GM20431 (cell line): ENCODE measurements around the gene ZGPAT.

Source experiments
- in situ Hi-C: fragments of 300-500 bp; cut with MseI, MboI; formaldehyde crosslinking; loops from one replicate; pipeline ENCODE4 v1.15.0; 2020; ENCODE audit warnings: low sequenced_read_pairs; ENCODE audit not compliant: unreplicated experiment

The ZGPAT gene

DNA sequence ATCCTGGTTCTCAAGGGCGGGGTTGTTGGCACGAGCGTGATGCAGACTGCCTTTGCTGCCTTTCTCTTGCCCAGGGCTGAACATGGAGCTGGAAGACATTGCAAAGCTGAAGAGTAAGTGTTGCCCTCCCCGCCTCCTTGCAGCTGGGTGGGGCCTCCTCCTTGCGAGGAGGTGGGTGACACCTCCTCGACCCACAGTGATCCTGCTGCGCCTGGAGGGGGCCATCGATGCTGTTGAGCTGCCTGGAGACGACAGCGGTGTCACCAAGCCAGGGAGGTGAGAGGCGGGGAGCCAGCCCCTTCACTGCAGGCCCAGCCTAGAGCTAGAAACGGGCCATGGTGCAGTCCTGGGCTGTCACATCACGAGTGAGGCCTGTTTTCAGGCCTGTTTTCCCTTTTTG is 29.8 kb upstream of the ZGPAT start:
- in situ Hi-C loops: no loop called here

GRCh38 chr20:63678667-63679465 is 29.0 kb upstream of the ZGPAT start:
- in situ Hi-C loops: no loop called here

GRCh38 chr20:63679799-63680305 is 28.0 kb upstream of the ZGPAT start:
- in situ Hi-C loops: no loop called here

DNA sequence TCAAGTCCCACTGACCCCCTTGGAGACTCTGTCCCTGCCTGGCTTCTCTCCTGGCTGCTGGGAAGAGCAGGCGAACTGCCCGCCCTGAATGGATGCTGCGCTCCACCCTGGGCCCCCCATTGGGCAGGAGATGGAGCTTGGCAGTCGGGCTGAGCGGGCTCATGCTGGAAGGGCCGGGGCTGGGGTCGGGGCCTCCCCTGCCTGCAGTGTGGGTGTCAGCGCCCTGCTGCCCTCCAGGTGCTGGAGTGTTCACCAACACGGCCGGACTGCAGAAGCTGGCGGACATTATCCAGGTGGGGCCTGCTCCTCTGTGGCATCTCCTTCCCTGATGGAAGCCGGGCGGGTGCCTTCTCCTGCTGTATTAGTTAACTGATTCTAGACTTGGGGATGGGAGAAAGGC is 27.4 kb upstream of the ZGPAT start:
- in situ Hi-C loops: no loop called here

DNA sequence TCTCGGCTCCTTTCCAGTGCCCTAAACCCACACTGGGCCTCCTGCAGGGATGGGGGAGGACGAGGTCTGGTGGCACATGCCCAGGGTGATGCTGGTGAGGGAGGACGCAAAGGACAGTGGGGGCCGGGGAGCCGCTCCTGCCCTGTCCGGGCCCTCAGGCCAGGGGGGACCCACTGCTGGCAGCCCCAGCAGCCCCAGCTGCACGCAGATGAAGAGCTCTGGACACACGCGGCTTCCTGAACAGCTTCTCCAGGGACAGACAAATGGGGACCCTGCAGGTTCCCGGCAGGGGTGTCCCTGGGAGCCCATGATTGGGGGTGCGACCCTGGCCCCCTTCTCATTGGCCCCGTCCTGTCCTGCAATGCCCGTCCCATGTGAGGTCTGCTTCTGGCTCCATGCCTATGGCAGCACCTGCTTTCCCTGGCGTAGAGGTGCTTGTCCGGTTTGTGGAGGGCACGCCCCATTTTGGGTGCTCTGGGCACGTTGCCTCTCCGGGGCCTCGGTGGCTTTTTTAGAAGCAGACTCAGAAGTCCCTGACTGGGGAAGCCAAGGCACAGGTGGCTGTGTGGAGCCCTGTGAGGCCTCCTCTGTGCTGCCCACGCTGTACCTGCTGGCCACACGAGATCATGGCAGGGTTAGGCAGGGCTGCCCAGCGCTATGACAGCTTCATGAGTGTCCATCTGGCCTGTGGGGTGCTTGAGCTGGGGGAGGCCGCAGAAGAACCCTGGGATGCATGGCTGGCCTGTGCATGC is 26.8 kb upstream of the ZGPAT start:
- in situ Hi-C loops: no loop called here

DNA sequence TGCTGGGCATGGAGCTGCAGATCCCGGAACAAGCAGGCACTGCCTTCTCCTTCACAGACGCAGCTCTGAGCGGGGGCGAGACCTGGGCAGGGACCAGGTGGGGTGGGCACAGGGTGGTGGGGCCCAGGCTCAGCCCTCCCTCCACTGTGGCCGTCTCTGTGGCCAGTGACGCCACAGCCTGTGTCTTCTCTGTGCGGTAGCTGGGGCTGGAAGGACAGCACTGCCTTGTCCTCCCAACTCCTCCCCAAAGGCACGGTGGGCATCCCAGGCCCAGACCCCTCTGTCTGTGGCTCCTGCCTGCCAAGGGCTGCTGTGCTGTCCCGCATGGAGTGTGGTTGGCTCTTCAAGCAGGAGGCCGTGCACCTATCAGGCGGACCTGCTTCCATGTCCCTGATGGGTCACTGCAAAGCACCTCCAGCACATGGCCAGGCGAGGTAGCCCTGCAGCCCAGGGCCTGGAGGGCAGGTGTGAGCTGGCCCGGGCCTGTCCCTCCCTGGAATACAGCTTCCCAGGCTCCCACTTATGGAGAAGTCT is 26.2 kb upstream of the ZGPAT start:
- in situ Hi-C loops: no loop called here

DNA sequence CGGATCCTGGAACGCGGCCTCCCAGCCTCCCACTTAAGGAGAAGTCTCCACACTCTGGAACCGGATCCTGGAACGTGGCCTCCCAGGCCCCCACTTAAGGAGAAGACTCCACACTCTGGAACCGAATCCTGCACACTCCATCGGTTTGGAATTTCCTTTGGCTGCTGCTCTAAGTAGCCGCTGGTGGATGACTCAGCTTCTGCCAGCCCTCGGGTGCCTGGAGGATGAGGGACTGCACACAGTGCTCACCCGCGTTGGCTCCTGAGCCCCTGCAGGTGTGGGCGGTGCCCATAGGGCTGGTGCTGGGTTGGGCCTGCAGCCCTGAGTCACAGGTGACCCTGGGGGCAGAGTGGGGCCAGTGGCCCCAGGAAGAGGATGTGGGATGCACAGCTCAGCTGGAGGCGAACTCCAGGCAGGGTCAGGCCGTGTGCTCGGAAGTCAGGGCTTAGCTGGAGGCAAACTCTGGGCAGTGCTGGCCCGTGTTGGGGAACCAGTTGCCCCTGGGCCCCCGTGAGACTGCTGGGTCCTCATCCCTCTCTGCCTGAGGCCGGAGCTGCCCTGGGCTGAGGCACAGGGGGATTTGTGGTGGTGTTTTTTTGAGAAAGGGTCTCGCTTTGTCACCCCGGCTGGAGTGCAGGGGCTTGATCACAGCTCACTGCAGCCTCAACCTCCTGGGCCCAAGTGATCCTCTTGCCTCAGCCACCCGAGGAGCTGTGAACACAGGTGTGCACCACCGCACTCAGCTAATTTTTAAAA is 25.3 kb upstream of the ZGPAT start:
- in situ Hi-C loops: no loop called here

- in situ Hi-C loops: no loop called here
Measured at GRCh38 chr20:63685269-63686026, 22.4 kb upstream of the ZGPAT start.

DNA sequence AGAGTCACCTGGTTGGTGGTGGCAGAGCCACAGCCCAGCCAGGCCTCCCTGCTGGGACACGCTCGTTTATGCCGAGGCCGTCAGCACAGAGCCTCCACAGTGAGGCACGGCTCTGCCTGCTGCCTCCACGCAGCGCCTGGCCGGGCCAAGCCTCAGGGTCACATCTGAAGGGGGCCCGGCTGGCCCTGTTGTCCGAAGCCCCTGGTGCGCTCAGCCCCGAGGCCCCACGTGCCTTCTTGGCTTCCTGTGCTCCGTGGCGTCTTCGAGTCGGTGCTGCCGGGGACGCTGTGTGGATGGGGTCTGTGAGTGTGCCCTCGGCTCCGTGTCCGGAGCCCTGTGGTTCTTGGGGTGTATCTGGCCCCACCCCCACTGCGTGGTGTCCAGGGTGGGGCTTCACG is 21.7 kb upstream of the ZGPAT start:
- in situ Hi-C loops: no loop called here

DNA sequence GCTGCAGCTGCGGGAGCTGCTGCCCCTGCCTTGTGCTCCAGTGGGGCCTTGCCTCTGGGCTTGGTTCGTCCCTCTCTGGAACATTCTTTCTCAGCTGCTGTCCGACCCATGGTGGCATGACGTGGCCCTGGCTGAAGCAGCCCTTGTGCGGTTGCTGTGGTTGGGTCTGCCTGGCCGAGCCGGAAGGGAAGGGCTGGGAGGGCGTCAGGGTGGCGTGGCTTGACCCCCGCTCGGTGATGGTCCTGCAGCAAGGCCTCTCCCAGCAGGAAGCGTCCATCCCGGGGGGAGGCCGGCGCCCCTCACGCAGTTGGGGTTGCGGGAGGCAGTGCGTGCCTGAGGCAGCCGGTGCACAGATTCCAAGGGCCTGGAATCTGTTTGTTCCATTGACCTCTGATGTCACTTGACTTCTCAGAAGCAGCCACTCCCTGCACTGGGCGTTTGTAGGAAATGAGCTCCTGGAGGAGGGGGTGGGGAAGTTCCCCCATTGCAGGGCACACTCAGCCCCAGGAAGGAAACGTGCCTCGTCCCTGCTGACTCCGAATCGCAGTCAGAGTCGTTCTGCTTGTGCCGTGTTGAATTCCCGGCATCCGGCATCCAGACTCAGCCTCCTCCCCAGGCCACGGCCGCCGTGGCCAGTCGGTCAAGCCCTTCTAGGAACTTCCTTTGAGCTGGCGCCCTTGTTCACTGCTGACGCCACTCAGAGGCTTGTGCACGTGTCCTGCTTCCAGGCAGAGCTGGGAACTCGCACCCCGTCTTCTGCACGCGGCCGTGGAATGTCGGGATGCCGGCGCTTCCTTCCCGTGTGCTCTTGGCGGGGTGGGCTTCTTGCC is 21.1 kb upstream of the ZGPAT start:
- in situ Hi-C loops: no loop called here

GRCh38 chr20:63687419-63688178 is 20.2 kb upstream of the ZGPAT start:
- in situ Hi-C loops: no loop called here

GRCh38 chr20:63688228-63689045 is 19.4 kb upstream of the ZGPAT start:
- in situ Hi-C loops: no loop called here

- in situ Hi-C loops: no loop called here
Measured at GRCh38 chr20:63689046-63690002, 18.5 kb upstream of the ZGPAT start.

- in situ Hi-C loops: no loop called here
Measured at GRCh38 chr20:63690003-63690897, 17.6 kb upstream of the ZGPAT start.
